ENCODE measurements around the gene MRPS7. TPM values are rescaled to one million over a fixed set of nuclear protein-coding genes. Genes with fewer than 3 reads are reported as not detected.
"Not testable (repeated sequence)": the region's sequence is repeated elsewhere in the genome, so short reads cannot be mapped to it uniquely, and the experiment has no call there.

Gene MRPS7
- total RNA-seq, 1 donor from 2014 or later = 66.4 TPM

- intact Hi-C loops (cut with micrococcal nuclease) = loop anchor here (5.0 kb wide), 1 partner anchor 88 kb away; the partner anchor contains the start of gene SUMO2
Measured at GRCh38 chr17:75270218-75270965, 8.7 kb downstream of the MRPS7 start.

DNA sequence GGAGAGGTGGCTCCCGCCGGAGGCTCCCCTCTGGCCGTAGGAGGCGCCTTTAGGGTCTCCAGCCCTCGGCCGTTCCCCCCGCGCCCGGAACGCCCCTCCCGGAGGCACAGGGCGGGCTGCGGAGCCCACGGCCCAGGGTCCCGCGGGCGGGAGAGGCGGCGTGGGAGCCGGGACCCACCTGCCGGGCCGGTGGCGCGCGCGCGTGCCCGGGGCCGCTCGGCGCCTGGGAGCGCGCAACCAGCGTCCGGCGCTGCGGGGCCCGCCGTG, 9.2 kb downstream of the MRPS7 start, which contains the start of gene MIF4GD:
Gene MIF4GD (minus strand): TSS at position 266 of the 267 bp plus-strand sequence. CDS start 1,036 bp downstream, outside the sequence.
- intact Hi-C loops (cut with micrococcal nuclease) = loop anchor here (1.0 to 5.0 kb wide), 3 partner anchors 10 to 89 kb away; partner anchors contain the start of genes GGA3, MRPS7, SLC25A19 and SUMO2

DNA sequence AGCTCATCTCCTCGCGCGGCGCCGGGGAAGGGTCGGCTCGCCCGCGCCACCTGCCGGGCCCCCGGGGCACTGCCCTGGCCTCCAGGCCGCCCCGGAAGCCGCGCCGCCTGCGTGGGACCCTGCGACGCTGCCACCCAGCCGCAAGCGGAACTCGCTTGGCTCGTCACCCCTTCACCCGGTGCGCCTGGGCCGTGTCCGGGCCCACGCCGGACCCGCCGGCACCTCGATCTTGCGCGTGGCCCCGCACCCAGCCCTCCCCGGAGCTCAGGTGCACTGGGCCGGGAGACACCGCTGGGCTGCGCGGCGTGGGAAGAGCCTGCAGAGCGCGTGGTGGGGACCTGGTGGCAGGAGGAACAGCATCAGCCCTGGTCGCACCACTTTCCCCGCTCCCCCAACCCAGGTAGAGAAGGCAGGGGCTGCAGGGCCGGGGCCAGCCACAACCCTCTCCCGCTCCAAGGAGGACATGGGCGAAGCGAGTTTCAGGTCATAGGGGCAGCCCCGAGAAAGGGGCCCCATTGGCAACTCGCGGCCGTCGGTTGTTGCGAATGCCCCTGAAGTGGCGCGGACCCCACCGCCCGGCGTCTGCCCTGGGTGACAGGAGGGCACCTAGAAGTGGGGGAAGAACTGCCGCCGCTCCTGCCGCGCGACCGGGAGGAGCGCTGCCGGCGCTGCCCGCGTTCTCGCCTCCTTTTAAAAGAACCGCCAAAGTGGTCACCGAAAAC, 9.7 kb downstream of the MRPS7 start:
- intact Hi-C loops (cut with micrococcal nuclease) = loop anchor here (1.0 to 5.0 kb wide), 3 partner anchors 10 to 89 kb away; partner anchors contain the start of genes GGA3, MRPS7, SLC25A19 and SUMO2

DNA sequence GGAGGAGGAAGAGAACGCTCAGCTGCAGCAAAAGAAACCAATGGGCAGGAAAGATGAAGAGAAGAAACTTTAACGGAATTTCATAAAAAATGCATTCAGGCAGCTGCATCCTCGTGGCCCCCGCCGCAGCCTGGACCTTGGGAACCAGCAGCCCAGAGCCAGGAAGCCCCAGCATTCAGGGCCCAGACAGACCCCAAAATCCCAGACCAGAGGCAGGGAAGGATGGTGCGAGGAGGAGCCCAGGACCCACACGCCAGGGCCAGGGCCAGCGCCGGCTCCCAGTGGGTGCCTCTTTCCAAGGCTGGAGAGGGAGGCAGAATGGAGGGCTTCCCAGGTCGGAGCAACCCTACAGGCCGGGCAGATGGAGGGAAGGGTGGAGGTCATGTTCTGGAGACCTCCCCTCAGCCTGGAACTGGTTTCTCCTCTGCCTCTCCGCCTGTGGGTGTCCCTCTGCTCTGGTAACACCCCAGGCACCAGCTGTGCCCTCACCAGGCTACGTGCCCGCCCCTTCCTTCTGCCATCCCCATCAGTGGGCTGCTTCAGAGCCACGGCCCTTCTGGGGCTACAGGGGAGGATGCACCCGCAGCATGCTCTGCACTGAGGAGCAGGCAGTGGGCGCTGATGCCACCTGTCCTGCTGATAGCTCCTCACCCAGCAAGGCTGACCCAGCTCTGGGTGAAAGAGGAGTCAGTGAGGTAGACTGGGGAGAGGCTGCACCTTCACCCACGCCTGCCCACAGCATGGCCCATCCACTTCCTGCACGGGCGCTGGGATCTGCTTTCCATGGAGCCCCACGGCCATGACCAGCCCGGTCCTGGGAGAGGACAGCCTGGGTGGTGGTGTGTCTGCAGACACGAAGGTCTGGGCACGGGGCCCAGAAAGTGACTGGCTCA, 10.5 kb downstream of the MRPS7 start:
- intact Hi-C loops (cut with micrococcal nuclease) = loop anchor here (1.0 to 5.0 kb wide), 3 partner anchors 11 to 90 kb away; partner anchors contain the start of genes GGA3, MRPS7, SLC25A19 and SUMO2

DNA sequence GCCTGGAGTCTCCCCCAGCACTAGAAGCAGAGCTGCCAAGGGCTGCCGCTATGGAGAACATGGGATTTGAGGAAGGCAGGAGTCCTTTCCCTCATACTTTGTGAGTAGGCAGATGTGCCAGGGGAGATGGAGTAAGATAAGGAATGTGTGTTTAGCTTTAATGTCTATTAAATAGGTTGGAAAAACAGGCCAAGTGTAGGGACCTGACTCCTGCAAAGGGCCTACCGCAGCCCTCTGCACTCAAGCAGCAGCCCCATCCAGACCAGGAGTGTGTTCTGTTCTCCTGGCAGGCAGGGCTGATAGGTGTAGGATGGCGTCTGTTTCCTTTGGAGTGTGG, 11.1 kb downstream of the MRPS7 start:
- intact Hi-C loops (cut with micrococcal nuclease) = loop anchor here (5.0 kb wide), 1 partner anchor 91 kb away; the partner anchor contains the start of gene SUMO2

DNA sequence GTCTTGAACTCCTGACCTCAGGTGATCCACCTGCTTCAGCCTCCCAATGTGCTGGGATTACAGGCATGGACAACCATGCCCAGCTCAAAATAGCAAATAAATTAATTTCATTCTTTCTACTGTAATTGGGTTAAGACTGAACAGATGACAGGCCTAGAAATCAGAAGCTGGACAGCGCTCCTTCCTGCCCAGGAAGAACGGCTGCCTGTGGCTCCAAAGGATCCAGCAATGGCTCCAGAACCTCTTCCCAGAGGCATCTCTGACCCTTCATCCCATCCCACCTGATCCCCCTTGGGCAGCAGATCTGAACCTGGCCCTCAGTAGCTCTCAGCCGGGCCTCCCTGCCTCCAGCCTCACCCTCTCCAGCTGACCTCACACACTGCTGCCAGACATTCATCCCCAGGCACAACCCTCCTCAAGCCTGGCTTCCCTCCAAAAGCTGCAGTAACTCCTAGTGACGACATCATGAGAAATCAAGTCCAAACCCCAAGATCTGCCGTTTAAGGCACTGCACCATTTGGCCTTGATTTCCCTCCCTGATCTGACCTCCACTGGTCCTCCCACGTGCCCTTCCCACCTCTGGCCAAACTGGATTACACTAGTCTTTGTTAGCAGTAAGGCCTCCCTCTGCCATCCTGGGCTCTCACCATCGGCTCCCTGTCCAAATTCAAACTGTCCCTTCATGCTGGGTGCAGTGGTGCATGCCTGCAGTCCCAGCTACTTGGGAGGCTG, 12.5 kb downstream of the MRPS7 start:
- intact Hi-C loops (cut with micrococcal nuclease) = loop anchor here (5.0 kb wide), 1 partner anchor 92 kb away; the partner anchor contains the start of gene SUMO2

GRCh38 chr17:75277664-75278071, 16.0 kb downstream of the MRPS7 start:
- intact Hi-C loops (cut with micrococcal nuclease) = no loop called here

- intact Hi-C loops (cut with micrococcal nuclease) = not testable (repeated sequence)
Measured at GRCh38 chr17:75280189-75280588, 18.5 kb downstream of the MRPS7 start.

DNA sequence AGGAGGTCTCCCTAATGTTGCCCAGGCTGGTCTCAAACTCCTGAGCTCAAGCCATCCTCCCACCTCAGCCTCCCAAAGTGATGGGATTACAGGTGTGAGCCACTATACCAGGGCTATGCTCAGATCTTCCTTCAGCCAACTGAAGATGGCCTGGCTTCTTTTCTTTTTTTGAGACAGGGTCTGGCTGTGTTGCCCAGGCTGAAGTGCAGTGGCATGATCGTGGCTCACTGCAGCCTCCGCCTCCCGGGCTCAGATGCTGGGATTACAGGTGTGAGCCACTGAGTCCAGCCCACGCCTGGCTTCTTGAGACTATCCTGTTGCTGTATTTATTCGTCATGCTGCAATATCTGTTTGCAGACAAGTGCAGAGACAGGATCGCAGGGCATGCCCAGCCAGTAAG, 23.4 kb downstream of the MRPS7 start:
- intact Hi-C loops (cut with micrococcal nuclease) = loop anchor here (5.0 kb wide), 1 partner anchor 382 kb away; the partner anchor contains the start of genes RECQL5 and SAP30BP

- intact Hi-C loops (cut with micrococcal nuclease) = loop anchor here (5.0 kb wide), 1 partner anchor 380 kb away; the partner anchor contains the start of genes RECQL5 and SAP30BP
Measured at GRCh38 chr17:75287221-75287620, 25.5 kb downstream of the MRPS7 start.

DNA sequence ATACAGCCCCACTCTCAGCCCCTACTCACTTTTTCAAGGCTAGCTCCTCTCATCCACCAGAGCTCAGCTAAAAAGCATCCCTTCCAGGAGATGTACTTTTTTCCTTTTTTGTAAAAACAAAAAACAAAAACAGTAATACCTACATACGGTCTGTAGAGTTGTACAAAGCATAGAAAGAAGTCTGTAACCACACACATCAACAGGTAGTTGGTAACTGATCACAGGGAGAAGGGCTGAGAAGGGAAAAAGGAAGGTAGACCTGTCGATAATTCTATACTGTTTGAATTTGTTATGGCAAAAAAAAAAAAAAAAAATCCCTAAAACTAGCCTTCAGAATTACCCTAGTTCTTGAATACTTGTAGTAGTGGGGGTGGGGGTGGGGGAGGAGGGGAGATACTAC, 26.7 kb downstream of the MRPS7 start:
- intact Hi-C loops (cut with micrococcal nuclease) = loop anchor here (2.0 to 5.0 kb wide), 3 partner anchors 124 to 416 kb away; partner anchors contain the start of genes FDXR, RECQL5 and SAP30BP

GRCh38 chr17:75288770-75289114, 27.1 kb downstream of the MRPS7 start:
- intact Hi-C loops (cut with micrococcal nuclease) = loop anchor here (1.0 to 5.0 kb wide), 8 partner anchors 17 to 416 kb away; partner anchors contain the start of genes FDXR, GGA3, GRB2 and MIF4GD

DNA sequence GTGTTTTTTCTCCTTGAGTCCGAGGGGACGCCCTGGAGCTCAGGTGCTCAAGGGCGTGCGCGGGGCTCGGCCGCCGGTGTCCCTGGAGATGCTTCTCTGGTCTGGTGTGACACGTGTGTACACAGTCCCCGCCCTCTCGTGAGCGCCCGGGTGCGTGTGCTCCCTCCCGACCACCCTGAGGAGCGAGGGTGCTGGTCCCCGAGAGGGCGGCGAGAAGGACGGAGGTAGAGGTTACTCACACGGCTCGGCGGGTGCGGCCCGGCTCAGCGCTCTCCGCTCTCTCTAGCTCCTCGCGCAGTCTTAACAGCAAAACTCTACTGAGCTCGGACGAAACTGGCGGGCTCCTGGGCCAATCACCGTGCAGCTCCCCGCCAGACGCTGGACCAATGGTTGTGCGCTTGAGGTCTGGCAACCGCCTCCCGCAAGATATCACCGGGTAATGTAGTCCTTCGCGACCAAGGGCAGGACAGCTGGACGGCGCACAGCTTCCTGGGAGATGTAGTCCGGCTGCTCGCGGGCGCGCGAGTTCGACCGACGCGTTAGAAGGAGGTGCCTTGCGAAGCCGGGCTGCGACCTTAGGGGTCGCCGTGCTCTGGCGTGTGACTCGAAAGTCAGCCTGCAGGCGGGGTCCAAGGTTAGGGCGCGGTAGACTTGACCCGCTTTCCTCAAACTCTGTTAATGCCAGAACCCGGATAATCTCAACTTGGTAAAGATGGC, 27.6 kb downstream of the MRPS7 start, which contains the start of gene SLC25A19:
Gene SLC25A19 (minus strand): TSS at position 319 of the 717 bp plus-strand sequence. CDS start 2,669 bp downstream, outside the sequence.
- intact Hi-C loops (cut with micrococcal nuclease) = loop anchor here (1.0 to 5.0 kb wide), 8 partner anchors 18 to 416 kb away; partner anchors contain the start of genes FDXR, GGA3, GRB2 and MIF4GD

DNA sequence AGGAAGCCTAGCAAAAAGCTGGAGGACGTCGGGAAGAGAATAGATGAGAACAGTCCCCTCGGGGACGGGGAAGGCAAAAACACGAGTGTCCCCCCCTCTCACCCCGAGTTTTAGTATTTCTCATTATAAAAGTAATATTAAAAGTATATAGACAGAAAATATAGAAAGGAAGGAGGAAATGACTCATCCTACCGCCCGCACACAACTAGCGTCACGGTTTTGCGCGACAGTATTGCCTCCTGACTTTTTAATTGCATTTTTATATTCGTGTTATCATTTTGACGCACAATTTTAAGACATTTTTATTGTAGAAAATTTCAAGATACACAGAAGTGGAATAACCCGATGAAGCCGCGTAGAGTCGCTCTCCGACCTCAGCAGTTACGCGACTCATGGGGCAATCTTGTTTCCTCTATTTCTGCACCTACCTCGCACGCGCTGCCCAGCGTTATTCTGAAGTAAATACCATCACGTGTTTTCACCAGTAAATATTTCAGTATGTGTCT, 28.2 kb downstream of the MRPS7 start:
- intact Hi-C loops (cut with micrococcal nuclease) = loop anchor here (1.0 to 5.0 kb wide), 8 partner anchors 19 to 417 kb away; partner anchors contain the start of genes FDXR, GGA3, GRB2 and MIF4GD

GRCh38 chr17:75292810-75293448, 31.2 kb downstream of the MRPS7 start:
- intact Hi-C loops (cut with micrococcal nuclease) = not testable (repeated sequence)

DNA sequence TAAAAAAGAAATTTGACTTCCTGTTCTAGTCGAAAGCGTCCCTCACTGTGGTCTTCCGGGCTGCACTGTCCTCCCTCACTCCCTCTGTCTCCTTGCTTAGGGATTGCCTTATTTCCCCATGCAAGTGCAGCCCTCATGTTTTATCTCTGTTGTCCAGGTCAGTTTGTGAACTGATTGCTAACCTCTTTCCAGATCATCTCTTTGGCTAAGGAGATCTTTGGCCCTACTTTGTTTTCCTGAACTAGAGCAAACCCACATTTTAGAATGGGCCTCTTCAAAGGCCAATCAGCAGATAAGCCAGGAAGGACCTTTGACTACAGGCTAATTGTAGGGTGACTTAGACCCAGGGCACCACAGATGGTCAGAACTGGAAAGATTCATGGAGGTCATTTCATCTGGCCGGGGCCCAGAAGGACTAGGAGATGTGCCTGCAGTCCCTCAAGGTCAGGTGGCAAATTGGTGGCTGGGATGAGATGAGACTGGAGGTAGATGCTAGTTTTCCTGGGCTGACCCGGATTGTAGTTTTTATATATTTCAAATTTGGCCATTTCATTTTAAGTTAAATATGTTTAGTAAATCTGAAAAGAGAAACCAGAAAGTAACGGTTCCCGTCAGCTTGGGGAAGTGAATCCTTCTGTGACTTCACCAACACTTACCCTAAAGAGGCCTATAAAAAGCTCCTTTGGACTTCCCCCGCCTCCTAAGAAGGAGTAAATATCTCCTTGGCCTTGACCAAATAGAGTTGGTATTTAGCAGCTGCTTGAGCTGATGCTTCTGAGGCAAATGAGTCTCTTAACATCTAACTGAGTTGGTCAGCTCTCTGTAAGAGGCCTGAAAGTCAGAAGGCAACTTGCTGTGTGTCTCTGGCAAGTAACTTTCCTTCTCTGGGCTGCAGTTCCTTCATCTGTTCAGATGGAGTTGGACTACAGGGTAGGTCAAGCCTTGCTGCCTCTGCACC, 33.8 kb downstream of the MRPS7 start:
- intact Hi-C loops (cut with micrococcal nuclease) = loop anchor here (5.0 kb wide), 1 partner anchor 47 kb away; no protein-coding TSS in a partner anchor

DNA sequence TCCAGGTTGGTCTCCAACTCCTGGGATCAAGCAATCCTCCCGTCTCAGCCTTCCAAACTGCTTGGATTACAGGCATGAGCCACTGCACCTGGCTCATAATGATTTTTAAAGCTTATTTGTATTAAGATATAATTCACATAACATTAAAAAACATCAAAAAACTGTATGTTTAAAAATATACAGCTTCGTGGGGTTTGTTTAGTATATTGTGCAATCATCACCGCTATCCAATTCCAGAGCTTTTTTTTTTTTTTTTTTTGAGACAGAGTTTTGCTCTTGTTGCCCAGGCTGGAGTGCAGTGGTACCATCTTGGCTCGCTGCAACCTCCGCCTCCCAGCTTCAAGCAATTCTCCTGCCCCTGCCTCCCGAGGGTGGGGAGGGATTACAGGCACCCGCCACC, 38.6 kb downstream of the MRPS7 start:
- intact Hi-C loops (cut with micrococcal nuclease) = no loop called here
